Stimulated activated naive CD8-positive, alpha-beta T cell treated with anti-CD3 and anti-CD28 coated beads, Interleukin-15, amount 100 ng/mL, for 72 hours (primary cell): ENCODE measurements around the gene ATXN3L.
"Not testable (repeated sequence)": the region's sequence is repeated elsewhere in the genome, so short reads cannot be mapped to it uniquely, and the experiment has no call there.

Source experiments
- ATAC-seq: fragments of 150-1000 bp; cut with Tn5 transposase; 2 replicates; pipeline ENCODE4 v1.10.0; 2021; ENCODE audit warnings: mild to moderate bottlenecking, moderate library complexity
- DNase-seq, 2 donors: peaks; one replicate each; pipeline ENCODE4 v3.0.0; 2021 to 2022
- H3K27ac Mint-ChIP-seq, 2 donors: one replicate each; pipeline ENCODE4 v1.8.0; 2022; ENCODE audit warnings: mild to moderate bottlenecking in 2 of 2, mixed read lengths in 2 of 2, moderate library complexity in 2 of 2
- H3K27me3 Mint-ChIP-seq: one replicate; pipeline ENCODE4 v1.8.0; 2022; ENCODE audit warnings: mixed read lengths
- H3K4me1 Mint-ChIP-seq: one replicate; pipeline ENCODE4 v1.8.0; 2022; ENCODE audit warnings: mild to moderate bottlenecking, mixed read lengths
- H3K4me3 Mint-ChIP-seq, 2 donors: one replicate each; pipeline ENCODE4 v1.8.0; 2022; ENCODE audit warnings: mild to moderate bottlenecking in 2 of 2, mixed read lengths in 2 of 2, moderate library complexity in 1 of 2
- H3K9me3 Mint-ChIP-seq, 2 donors: one replicate each; pipeline ENCODE4 v1.8.0; 2022; ENCODE audit warnings: mixed read lengths in 2 of 2

Gene ATXN3L

DNA sequence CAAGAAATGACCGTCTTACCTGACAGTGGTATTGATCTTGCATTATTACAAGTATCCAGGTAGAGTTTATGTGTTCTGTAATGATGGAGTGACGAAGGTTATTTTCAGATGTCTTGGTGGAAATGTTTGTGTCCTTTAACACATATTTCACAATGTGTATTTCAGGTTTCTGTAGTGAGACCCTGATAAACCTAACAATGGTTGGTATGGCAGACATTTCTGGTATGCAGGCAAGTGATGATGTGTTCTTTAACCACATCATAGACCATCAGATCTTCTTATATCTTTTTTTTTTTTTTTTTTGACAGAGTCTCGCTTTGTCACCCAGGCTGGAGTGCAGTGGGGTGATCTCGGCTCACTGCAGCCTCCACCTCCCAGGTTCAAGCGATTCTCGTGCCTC is 14.6 kb upstream of the ATXN3L start:
- Mint-ChIP-seq H3K4me3 (no peak overlapping the region), H3K27me3 (no peaks in the 10 kb centered on the region), H3K27ac (no peak overlapping the region), H3K4me1 (no peaks in the 10 kb centered on the region), H3K9me3 (no peaks in the 10 kb centered on the region)
- ATAC-seq (no peak), DNase-seq (no peak)

DNA sequence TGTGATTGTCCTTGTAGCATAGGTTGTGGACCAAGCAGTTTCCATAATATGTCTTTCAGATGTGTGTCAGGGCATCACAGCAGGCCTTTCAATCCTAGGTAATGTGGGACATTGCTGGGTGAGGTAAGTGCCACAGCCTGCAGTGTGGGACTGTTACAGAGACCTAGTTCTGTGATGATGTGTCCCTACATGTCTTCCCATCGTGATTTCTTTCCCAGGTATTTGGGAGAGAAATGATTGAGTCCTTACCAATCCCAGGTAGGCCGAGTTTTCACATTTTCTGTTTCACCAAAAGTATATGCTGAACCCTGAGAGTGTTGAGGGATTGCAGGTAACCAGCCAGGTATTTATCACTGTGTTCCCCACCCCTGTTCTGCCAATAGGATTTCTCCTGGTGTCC is 10.6 kb upstream of the ATXN3L start:
- H3K9me3 Mint-ChIP-seq, result no peaks in the 10 kb centered on the region
- H3K27me3 Mint-ChIP-seq, result no peaks in the 10 kb centered on the region
- H3K4me3 Mint-ChIP-seq, result no peak overlapping the region
- no peak for DNase-seq
- H3K27ac Mint-ChIP-seq, result no peak overlapping the region
- ATAC-seq, result no peak
- H3K4me1 Mint-ChIP-seq, result no peaks in the 10 kb centered on the region

DNA sequence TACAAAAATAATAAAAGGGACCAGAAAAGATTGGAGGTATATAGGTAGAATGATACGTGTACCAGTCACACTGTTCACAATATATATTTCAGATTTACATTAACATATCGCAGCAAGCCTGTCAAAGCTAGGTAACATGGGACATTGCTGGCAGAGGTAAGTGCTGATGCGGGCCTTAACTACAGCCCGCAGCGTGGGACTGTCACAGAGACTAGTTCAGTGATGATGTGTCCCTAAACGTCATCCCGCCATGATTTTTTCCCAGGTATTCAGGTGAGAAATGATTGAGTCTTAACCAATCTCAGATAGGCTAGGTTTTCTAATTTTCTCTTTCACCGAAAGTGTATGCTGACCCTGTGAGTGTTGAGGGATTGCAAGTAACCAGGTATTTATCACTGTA is 7.8 kb upstream of the ATXN3L start:
- Mint-ChIP-seq H3K4me3 (no peak overlapping the region), H3K9me3 (no peaks in the 10 kb centered on the region), H3K27me3 (no peaks in the 10 kb centered on the region), H3K27ac (no peak overlapping the region), H3K4me1 (no peaks in the 10 kb centered on the region)
- no peak for ATAC-seq
- no peak for DNase-seq

DNA sequence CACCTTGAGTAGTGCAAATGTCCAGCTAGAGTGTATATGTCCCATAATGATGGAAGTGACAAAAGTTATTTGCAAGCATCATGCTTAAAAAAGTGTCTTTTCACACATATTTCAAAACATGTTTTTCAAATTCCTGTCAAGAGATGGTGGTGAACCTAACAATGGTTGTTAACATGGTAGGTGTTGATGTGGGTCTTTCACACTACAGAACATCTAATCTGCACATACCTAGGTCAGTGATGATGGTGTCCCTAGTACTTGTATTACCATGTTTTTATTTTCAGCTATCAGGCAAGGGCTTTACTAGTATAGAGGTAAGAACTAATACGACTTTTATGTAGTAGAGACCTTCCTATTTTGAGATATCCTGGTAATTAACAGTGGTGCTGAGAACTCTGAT is 3.4 kb upstream of the ATXN3L start:
- H3K9me3 Mint-ChIP-seq, result no peaks in the 10 kb centered on the region
- DNase-seq (no peak), ATAC-seq (no peak)
- H3K27me3 Mint-ChIP-seq, result no peaks in the 10 kb centered on the region
- H3K27ac Mint-ChIP-seq, result no peak overlapping the region
- no peaks in the 10 kb centered on the region for H3K4me1 Mint-ChIP-seq
- no peak overlapping the region for H3K4me3 Mint-ChIP-seq

DNA sequence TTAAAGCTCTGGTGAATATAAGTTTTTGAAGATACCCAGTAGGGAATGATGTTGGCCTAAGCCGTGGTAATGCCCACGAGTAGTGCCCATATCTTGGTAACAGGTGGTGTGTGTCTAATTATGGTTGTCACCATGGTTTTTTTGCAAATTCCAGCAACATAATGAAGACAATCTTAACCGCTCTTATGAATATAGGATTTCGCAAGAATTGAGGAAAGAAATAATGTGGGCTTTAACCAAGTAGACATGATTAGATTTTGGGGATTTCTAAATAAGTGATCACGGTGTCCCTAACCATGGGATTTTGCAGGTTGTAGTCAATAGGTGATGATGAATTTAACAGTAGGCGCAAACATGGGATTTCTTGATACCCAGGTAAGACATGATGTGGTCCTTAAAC is 2.5 kb downstream of the ATXN3L start:
- H3K9me3 Mint-ChIP-seq, result no peaks in the 10 kb centered on the region
- no peak overlapping the region for H3K4me3 Mint-ChIP-seq
- H3K4me1 Mint-ChIP-seq, result no peaks in the 10 kb centered on the region
- H3K27me3 Mint-ChIP-seq, result no peaks in the 10 kb centered on the region
- no peak overlapping the region for H3K27ac Mint-ChIP-seq
- ATAC-seq, result no peak
- no peak for DNase-seq

DNA sequence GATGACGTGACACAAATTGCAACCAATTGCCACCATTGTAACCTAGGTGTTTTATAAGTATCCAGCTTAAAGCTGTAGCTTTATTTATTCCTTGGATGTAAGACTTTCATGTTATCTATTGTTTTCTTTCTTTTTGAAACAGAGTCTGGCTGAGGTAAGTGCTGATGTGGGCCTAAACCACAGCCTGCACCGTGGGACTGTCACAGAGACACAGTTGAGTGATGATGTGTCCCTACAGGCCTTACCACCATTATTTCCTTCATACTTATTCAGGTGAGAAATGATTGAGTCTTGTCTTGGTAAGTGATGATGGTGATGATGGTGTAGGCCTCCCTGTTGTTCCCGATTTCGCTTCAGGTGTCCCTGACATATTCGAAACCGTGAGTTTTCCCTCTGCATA is 8.3 kb downstream of the ATXN3L start:
- Mint-ChIP-seq H3K27me3 (no peaks in the 10 kb centered on the region), H3K4me1 (no peaks in the 10 kb centered on the region), H3K4me3 (no peak overlapping the region), H3K9me3 (no peaks in the 10 kb centered on the region), H3K27ac (no peak overlapping the region)
- ATAC-seq (no peak), DNase-seq (no peak)

DNA sequence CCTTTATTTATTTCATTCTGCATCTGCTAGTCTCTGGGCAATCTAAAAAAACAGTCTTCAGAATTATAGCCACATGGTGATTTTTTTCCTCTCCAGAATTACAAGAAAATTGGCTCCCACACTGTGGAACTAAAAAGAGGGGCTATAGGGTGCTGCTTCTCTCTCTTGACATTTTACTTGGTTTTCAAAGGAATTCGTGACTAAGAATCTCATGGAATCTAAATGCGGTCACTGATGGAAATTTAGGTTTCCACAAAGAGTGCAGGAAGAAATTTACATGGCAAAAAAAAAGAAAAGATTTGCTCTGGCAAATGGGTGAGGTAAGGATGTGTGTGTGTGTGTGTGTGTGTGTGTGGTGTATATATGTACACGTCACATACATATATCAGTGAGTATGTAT is 10.2 kb downstream of the ATXN3L start:
- Mint-ChIP-seq H3K27me3 (no peaks in the 10 kb centered on the region), H3K9me3 (no peaks in the 10 kb centered on the region), H3K27ac (no peak overlapping the region), H3K4me3 (no peak overlapping the region), H3K4me1 (no peaks in the 10 kb centered on the region)
- ATAC-seq (no peak), DNase-seq (no peak)

DNA sequence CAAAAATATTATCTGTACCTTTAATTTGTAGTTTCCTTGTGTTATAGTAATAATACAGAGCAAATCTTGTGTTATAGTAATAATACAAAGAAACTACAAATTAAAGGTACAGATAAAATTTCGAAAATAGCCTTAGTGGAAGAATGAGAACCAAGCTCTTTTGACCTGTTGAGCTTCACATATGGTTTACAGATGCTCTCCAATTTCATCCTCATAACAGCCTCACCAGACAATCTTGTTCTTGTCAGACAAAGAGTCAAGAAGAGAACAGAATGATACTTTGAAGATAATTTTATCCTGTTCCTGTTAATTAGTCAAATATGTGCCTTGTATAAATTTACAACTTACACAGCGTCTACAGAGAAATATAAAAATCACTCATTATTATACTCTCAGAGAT is 12.8 kb downstream of the ATXN3L start:
- H3K27ac Mint-ChIP-seq, result no peak overlapping the region
- peaks cover 5 to 6% of the 10 kb centered on the region in 2 donors for H3K9me3 Mint-ChIP-seq
- ATAC-seq, result no peak
- H3K4me3 Mint-ChIP-seq, result no peak overlapping the region
- peaks cover 11% of the 10 kb centered on the region for H3K4me1 Mint-ChIP-seq
- no peak for DNase-seq
- no peaks in the 10 kb centered on the region for H3K27me3 Mint-ChIP-seq

DNA sequence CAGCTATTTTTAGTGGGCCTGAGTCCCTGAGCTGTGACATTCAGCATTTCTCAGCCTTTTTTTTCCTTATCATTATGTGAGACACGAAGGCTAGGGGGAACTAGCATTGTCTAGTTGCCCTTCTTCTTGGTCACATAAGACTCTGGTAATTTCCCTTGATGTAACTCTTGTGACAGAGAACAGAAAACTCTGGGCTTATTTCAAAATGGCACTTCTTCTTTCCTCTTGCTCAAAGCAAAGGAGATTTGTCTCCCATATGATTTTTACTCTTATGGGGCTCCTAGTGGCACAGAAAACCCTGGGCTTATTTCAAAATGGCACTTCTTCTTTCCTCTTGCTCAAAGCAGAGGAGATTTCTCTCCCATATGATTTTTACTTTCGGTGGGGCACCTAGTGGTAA is 14.7 kb downstream of the ATXN3L start:
- peaks cover 5 to 6% of the 10 kb centered on the region in 2 donors for H3K9me3 Mint-ChIP-seq
- peaks cover 18% of the 10 kb centered on the region for H3K4me1 Mint-ChIP-seq
- no peak overlapping the region for H3K4me3 Mint-ChIP-seq
- DNase-seq, result no peak
- H3K27ac Mint-ChIP-seq, result no peak overlapping the region
- no peak for ATAC-seq
- no peaks in the 10 kb centered on the region for H3K27me3 Mint-ChIP-seq

DNA sequence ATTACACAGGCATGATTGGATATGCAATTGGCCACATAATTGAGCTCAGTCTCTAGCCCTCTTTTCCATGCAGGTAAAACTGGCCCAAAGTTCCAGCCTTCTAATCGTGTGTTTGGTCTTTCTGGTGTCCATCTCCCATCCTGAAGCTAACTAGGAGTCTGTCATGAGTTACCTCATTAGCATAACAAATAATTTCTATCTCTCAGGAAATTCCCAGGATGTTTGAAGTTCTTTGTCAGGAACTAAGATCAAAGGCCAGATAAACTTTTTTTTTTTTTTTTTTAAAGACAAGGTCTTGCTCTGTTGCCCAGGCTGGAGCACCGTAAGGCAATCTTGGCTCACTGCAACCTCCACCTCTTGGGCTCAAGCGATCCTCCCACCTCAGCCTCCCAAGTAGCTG is 15.8 kb downstream of the ATXN3L start:
- Mint-ChIP-seq H3K27ac (no peak overlapping the region), H3K4me1 (peaks cover 25% of the 10 kb centered on the region), H3K4me3 (no peak overlapping the region), H3K9me3 (peaks cover 5 to 6% of the 10 kb centered on the region in 2 donors), H3K27me3 (no peaks in the 10 kb centered on the region)
- ATAC-seq (no peak), DNase-seq (no peak)

DNA sequence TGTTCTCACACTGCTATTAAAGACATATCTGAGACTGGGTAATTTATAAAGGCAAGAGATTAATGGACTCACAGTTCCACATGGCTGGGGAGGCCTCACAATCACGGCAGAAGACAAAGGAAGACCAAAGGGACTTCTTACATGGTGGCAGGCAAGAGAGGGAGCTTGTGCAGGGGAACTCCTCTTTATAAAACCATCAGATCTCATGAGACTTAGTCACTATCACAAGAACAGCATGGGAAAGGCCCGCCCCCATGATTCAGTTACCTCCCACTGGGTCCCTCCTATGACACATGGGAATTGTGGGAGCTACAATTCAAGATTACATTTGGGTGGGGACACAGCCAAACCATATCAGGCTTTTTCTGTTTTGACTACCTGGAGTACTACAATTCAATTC is 16.6 kb downstream of the ATXN3L start:
- H3K4me3 Mint-ChIP-seq, ATAC-seq: not testable (repeated sequence)

DNA sequence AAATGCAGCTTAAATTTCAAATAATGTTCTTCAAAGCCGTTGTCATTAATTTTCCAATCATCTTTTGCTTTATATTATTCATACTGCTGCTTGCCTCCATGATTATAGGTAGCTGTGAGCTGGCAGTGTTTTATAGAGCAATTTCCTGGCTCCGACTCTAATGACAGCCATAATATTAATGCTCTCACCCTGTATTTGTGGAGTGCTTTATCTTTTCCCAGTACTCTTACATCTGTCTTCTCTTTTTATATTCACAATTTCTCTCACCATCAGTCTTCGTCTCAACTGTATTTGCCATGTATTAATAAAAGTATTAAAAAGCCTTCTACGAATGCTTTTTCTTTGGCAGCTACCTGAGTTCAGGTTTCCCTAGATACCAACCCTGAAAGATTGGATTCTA is 21.0 kb downstream of the ATXN3L start:
- peaks cover 5 to 6% of the 10 kb centered on the region in 2 donors for H3K9me3 Mint-ChIP-seq
- H3K27me3 Mint-ChIP-seq, result no peaks in the 10 kb centered on the region
- H3K27ac Mint-ChIP-seq, result no peak overlapping the region
- peaks cover 26% of the 10 kb centered on the region for H3K4me1 Mint-ChIP-seq
- no peak overlapping the region for H3K4me3 Mint-ChIP-seq
- ATAC-seq (no peak), DNase-seq (no peak)

More for the DNA sequence above, 16.6 kb downstream of the ATXN3L start:
- H3K27me3 Mint-ChIP-seq, H3K9me3 Mint-ChIP-seq, DNase-seq: not testable (repeated sequence)
- Mint-ChIP-seq H3K4me1 (peaks cover 26% of the 10 kb centered on the region), H3K27ac (peak overlapping the region in 1 of 2 donors; percentile 69)

DNA sequence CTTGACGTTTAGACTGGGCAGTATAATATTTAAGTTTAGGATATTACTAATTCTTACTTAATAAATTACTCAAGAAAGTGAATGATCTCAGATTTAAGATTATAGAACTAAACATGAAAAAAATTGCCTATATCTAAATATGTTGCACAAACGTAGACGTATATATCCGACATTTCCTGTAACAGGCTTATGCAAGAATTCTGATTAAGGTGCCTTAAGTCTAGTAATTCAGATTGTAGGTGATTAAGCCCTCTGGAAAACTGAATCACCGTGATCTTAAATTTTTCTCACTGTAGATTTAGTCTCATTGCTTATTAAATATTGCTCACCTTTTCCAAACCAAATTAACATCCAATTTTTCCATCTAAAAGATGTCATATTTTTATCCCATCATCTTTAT is 24.0 kb downstream of the ATXN3L start:
- peaks cover 15% of the 10 kb centered on the region for H3K4me1 Mint-ChIP-seq
- no peak overlapping the region for H3K27ac Mint-ChIP-seq
- no peak for DNase-seq
- H3K27me3 Mint-ChIP-seq, result no peaks in the 10 kb centered on the region
- no peak for ATAC-seq
- H3K9me3 Mint-ChIP-seq, result no peaks in the 10 kb centered on the region
- H3K4me3 Mint-ChIP-seq, result no peak overlapping the region

DNA sequence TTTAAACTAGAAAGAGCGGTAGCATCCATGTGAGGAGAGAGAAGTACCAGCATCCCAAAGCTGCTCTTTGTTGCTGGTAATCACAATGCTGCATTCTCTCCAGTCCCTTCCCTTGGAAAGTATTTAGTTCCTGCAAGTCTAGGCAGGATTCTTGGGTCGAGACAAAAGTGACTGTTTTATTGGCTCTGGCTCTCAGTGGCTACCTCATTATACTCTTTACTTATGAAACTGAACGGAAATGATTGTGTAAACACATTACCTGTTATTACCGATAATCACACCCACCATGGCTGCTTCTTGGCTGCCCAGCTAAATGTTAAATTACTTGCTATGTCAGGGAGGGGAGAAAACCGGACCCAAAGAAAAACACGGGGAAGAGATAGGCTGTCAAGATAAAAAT is 26.2 kb downstream of the ATXN3L start:
- Mint-ChIP-seq H3K27me3 (no peaks in the 10 kb centered on the region), H3K4me3 (no peak overlapping the region), H3K27ac (peak overlapping the region in 1 of 2 donors; percentile 88), H3K9me3 (no peaks in the 10 kb centered on the region), H3K4me1 (no peaks in the 10 kb centered on the region)
- ATAC-seq (no peak), DNase-seq (no peak)

DNA sequence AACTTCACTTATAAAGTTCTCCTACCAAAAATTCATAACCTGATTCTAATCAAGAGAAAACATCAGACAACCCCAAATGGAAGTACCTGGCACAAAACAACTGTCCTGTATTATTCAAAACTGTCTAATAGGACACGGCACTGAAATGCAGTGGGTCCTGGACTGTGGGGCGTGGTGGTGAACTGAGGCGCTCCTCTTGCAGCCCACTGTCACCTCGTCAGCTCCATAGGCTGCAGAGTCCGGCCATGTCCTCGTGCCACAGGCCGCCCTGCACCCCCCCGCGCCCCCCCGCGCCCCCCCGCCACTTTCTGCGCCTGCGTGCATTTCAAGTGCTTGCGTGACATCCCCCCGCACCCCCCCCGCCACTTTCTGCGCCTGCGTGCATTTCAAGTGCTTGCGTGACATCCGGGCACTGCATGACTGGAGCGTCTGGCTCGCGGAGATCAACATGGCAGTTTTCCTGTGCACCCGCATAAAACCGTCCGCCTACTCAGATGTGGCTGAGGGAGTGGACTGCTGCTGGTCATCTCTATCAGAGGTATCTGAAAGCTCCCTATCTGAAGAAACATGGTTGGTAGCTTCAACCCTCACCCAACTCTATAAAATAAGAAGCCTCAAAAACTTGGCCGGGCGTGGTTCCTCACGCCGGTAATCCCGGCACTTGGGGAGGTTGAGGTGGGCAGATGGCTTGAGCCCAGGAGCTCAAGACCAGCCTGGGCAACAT is 28.8 kb downstream of the ATXN3L start:
- no peak for ATAC-seq
- H3K4me1 Mint-ChIP-seq, result no peaks in the 10 kb centered on the region

DNA sequence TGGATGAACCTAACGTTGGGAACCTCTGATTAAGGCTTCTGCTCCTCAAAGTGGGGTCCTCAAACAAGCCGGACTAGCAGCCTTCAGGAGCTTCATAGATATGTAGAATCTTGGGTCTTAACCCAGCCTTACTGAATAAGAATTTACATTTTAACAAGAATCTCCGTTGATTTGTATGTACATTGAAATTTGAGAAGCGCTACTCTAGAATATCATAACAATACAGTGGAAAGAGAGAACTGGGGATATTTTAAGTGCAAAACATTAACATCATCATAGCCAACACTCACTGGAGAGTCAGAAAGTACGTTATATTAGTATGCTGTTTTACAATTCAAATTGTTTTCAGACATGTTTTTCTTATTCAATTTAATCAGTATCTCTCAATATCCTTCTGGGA is 31.2 kb downstream of the ATXN3L start:
- DNase-seq (no peak), ATAC-seq (no peak)
- H3K4me1 Mint-ChIP-seq, result no peaks in the 10 kb centered on the region
- no peaks in the 10 kb centered on the region for H3K27me3 Mint-ChIP-seq
- peaks cover 0 to 5% of the 10 kb centered on the region in 2 donors for H3K9me3 Mint-ChIP-seq
- no peak overlapping the region for H3K4me3 Mint-ChIP-seq
- H3K27ac Mint-ChIP-seq, result no peak overlapping the region

More for the DNA sequence above, 28.8 kb downstream of the ATXN3L start:
- DNase-seq, result no peak
- Mint-ChIP-seq H3K27ac (no peak overlapping the region), H3K9me3 (no peaks in the 10 kb centered on the region), H3K27me3 (no peaks in the 10 kb centered on the region), H3K4me3 (no peak overlapping the region)

DNA sequence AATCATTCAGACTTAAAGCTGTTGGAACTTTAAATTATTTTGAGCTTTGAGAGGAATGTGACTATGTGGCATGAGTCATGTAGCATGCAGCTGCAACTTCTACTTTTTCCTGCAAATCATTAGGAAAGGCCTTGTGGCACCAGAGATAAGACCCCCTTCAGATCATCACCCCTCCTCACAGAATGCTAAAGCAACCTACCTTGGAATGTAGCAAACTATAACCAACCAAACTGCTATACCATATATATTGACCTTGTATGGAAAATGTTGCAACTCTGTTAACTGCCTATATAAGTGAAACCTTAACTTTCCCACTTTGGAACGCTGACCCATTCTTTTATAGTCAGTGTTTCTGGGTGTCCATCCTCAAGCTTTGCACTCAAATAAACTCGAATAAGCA is 32.0 kb downstream of the ATXN3L start:
- Mint-ChIP-seq H3K27me3 (no peaks in the 10 kb centered on the region), H3K9me3 (peaks cover 0 to 5% of the 10 kb centered on the region in 2 donors), H3K27ac (no peak overlapping the region), H3K4me1 (no peaks in the 10 kb centered on the region), H3K4me3 (no peak overlapping the region)
- ATAC-seq, result no peak
- DNase-seq, result no peak
